H54 (cell line): Measurements from ENCODE around the gene DTX3L.

Source experiments
- DNase-seq: peaks from one replicate; pipeline ENCODE4 v3.0.0; 2011; ENCODE audit warnings: low spot score, mixed read lengths; ENCODE audit not compliant: insufficient read length
- FAIRE-seq: peaks from 3 replicates; lab custom pipeline; 2011; peaks lifted over from hg19 to GRCh38; lab: Jason Lieb, UNC
- POLR2A ChIP-seq: IDR thresholded peaks from 2 replicates; pipeline ENCODE4 v1.6.1; 2011; ENCODE audit warnings: low read depth, mild to moderate bottlenecking, low read length

The DTX3L gene

GRCh38 chr3:122564155-122564912 lies at the start of gene DTX3L, which contains the start of gene PARP9:
Gene DTX3L (plus strand): TSS chr3:122564338. CDS start chr3:122564427, 89 bp downstream.
Gene PARP9 (minus strand): TSS chr3:122564300. CDS start chr3:122559620, 4,680 bp downstream.
- FAIRE-seq = no peak
- TF ChIP-seq POLR2A = peak; percentile 66
- peak; percentile 89 for DNase-seq

- TF ChIP-seq POLR2A = no peak
- FAIRE-seq = peak; percentile 71
- no peak for DNase-seq
Measured at GRCh38 chr3:122515020-122515468, 49.1 kb upstream of the DTX3L start.

DNA sequence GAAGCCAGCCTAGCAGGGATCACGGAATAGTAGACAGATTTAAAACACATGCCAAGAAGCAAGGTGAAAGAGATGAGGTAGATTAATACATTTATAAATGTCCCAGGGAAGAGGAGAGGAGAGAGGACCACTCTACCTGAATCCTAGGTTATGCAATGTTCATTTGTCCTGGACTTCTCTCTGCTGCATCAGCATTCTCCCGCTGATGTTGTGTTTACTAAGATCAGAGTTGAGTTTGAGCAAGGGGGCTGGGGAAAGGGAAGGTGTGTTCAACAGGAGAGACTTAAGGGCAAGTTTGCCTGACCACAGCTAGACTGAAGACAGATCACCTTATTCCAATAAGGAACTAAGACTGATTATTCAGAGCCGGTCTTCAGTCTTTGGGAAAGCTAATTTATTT lies 48.3 kb upstream of the DTX3L start:
- no peak for TF ChIP-seq POLR2A
- FAIRE-seq = no peak
- DNase-seq = no peak

DNA sequence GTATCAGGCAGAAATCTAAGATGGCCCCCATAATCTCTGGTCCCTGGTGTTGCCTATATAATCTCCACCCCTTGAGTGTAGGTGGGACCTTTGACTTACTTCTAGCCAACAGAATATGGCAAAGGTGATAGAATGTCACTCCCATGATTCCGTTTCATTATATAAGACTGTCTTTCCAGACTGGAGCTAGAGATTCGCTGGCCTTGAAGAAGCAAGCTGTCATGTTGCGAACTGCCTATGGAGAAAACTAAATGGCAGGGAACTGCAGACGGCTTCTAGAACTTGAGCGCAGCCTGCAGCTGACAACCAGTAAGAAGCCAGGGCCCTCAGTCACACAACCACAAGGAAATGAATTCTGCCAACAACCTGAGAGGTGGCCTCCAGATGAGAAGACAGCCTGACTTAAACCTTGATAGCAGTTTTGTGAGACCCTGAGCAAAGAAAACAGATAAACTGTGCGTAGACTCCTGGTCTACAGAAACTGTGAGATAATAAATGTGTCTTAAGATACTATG lies 47.2 kb upstream of the DTX3L start:
- no peak for DNase-seq
- TF ChIP-seq POLR2A = no peak
- no peak for FAIRE-seq

- DNase-seq (no peak), FAIRE-seq (no peak)
- no peak for TF ChIP-seq POLR2A
Measured at GRCh38 chr3:122519693-122520092, 44.4 kb upstream of the DTX3L start.

DNA sequence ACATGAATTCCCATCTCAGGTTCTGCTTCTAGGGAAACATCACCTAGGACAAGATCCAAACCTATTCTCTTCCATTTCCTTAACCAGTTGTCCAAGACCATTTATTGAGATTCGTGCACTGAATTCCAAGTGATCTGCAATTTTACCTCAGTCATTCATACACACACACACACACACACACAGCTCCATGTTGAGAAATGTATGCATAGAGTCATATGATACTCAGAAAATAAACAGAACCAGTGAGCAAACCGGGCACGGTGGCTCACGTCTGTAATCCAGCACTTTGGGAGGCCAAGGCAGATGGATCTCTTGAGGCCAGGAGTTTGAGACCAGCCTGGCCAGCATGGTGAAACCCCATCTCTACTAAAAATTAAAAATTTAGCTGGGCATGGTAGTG lies 43.3 kb upstream of the DTX3L start:
- FAIRE-seq = no peak
- no peak for TF ChIP-seq POLR2A
- DNase-seq = no peak

GRCh38 chr3:122523317-122523716 lies 40.8 kb upstream of the DTX3L start:
- DNase-seq (no peak), FAIRE-seq (no peak)
- no peak for TF ChIP-seq POLR2A

- no peak for FAIRE-seq
- no peak for TF ChIP-seq POLR2A
Measured at GRCh38 chr3:122530164-122530563, 34.0 kb upstream of the DTX3L start.

DNA sequence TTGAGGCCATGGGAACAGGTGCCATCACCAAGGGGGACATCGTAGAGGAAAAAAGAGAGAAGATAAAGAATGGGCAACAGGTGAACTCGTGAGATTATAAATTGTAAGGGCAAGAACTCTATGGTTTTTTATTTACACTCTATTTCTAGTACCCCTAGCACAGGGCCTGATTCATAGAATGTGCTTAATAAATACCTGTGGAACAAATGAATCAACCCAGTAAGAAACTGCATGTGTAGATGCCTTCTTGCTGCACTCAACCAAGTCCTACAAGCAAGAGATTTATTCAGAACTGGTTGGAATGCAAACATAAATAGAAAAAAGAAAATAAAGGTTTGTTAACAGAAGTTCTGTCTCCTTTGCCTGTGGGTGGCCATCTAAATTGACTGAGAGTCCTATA lies 30.7 kb upstream of the DTX3L start:
- no peak for TF ChIP-seq POLR2A
- FAIRE-seq = no peak
- no peak for DNase-seq

More at GRCh38 chr3:122530164-122530563, 34.0 kb upstream of the DTX3L start:
- DNase-seq = no peak

DNA sequence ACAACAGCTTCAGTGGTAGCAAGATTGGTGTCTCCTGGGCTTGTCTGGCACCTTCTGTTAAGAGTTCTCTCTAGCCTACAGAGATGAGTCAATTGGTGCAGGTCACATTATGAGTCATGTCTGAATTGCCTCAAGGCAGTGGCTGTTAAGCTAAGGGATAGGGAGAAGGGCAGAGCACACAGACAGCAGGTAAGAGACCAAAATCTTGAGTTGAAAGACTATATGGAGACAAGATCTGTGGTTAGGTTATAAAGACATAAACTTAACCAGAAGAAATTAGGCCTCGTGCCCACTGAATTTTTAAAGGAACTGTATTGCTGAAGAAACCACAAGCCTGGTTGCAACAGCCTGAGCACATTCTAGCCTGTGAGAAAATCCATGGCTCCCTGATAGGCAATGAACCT lies 30.2 kb upstream of the DTX3L start:
- DNase-seq (peak; percentile 68), FAIRE-seq (peak; percentile 100)
- TF ChIP-seq POLR2A = no peak

DNA sequence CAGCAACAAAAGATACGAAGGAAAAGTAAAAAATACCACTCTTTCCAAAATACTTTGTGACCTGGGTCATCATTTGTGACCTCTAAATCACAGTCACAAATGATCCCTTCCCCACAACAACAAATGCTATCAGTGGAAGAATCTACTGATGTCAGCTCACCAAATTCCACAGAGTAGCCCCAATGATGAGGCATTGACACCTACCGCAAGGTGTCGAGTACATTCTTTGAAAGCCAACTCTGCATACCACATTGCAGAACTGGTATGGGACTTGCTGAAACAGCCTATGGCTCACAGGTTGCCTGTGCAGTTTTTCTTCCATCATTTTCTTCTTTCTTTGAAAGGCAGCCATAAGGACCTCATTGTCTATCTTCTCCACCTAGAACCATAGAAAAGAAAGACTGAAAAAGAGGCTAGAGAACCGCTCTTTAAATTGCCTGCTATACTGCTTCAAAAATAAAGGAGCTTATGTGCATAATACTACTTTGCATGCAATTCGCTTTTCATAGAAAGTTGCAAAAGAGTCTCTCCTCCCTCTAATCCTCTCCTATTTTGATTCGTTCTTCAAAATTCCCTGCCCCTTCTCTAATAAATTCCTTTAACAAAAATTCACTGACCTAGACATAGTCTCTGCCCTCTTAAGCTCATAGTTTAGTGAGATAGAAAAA lies 28.0 kb upstream of the DTX3L start:
- no peak for TF ChIP-seq POLR2A
- DNase-seq (no peak), FAIRE-seq (no peak)

DNA sequence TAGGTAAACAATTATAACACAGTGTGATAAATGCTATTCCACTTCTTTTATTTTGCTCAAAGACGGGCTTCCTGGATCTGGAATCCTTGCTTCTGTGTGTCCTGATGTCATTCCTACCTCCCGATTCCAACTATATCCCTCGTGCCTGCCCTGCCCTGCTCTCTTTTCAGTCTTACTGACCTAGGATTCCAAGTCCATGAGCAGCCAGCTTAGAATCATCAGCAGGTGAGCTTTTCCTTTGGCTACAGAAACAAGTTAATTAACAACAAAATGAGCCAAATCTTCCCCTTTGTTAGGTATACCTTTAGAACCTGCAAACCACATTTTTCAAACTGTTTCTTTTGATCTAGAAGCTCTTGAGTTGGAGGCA lies 27.5 kb upstream of the DTX3L start:
- DNase-seq (no peak), FAIRE-seq (no peak)
- no peak for TF ChIP-seq POLR2A

GRCh38 chr3:122538956-122539490 lies 25.1 kb upstream of the DTX3L start:
- no peak for FAIRE-seq
- no peak for DNase-seq
- TF ChIP-seq POLR2A = no peak

- no peak for TF ChIP-seq POLR2A
- DNase-seq (no peak), FAIRE-seq (no peak)
Measured at GRCh38 chr3:122546151-122546550, 18.0 kb upstream of the DTX3L start.
